ENCODE data around the gene SFXN5.

SFXN5 gene

GRCh38 chr2:73000808-73001570 is 70.5 kb downstream of the SFXN5 start:
- no peak for DNase-seq (ENCODE audit: extremely low spot score)
- POLR2A ChIA-PET: no interaction called here
- CTCF ChIA-PET: no interaction called here
- TF ChIP-seq FOXA1 (IDR thresholded peaks at IDR 0.05): no peak
- TF ChIP-seq FOXM1 (IDR thresholded peaks at IDR 0.05; ENCODE audit: borderline replicate concordance): no peak
- no peak for TF ChIP-seq ZNF384 (IDR thresholded peaks at IDR 0.05)
- TF ChIP-seq BHLHE40 (IDR thresholded peaks at IDR 0.05; ENCODE audit: borderline replicate concordance): no peak
- no peak for TF ChIP-seq LEF1 (IDR thresholded peaks at IDR 0.05; ENCODE audit: borderline replicate concordance)
- no peak for TF ChIP-seq CTBP1 (IDR thresholded peaks at IDR 0.05; ENCODE audit: borderline replicate concordance)
- no peak for TF ChIP-seq PKNOX1 (IDR thresholded peaks at IDR 0.05)
- no peak for TF ChIP-seq NFRKB (IDR thresholded peaks at IDR 0.05)
- TF ChIP-seq FOXK2 (IDR thresholded peaks at IDR 0.05): no peak
- no peak for TF ChIP-seq SP1 (IDR thresholded peaks at IDR 0.05)
- no peak for TF ChIP-seq HDGF (IDR thresholded peaks at IDR 0.05; ENCODE audit: borderline replicate concordance)
- TF ChIP-seq TARDBP (IDR thresholded peaks at IDR 0.05): no peak
- no peak for TF ChIP-seq L3MBTL2 (conservative IDR thresholded peaks at IDR 0.05)
- no peak for TF ChIP-seq ARNT (IDR thresholded peaks at IDR 0.05)

GRCh38 chr2:72999729-73000725 is 71.5 kb downstream of the SFXN5 start:
- no peak for TF ChIP-seq NFRKB (IDR thresholded peaks at IDR 0.05)
- TF ChIP-seq ZNF384 (IDR thresholded peaks at IDR 0.05): no peak
- TF ChIP-seq L3MBTL2 (conservative IDR thresholded peaks at IDR 0.05): no peak
- no peak for TF ChIP-seq FOXM1 (IDR thresholded peaks at IDR 0.05; ENCODE audit: borderline replicate concordance)
- ChIA-PET POLR2A (interaction anchor here (1.0 kb wide), 1 partner anchor 72 kb away, joined by 4 read pairs; the partner anchor contains the start of gene SFXN5), CTCF (interaction anchor here (0.6 kb wide), 1 partner anchor 30 kb away, joined by 3 read pairs; no protein-coding TSS in a partner anchor)
- DNase-seq (ENCODE audit: extremely low spot score): no peak

- POLR2A ChIA-PET: no interaction called here
- DNase-seq (ENCODE audit: extremely low spot score): no peak
- CTCF ChIA-PET: interaction anchor here (0.6 kb wide), 1 partner anchor 12 kb away, joined by 4 read pairs; no protein-coding TSS in a partner anchor
- TF ChIP-seq ZNF384 (IDR thresholded peaks at IDR 0.05) (no peak), SUZ12 (IDR thresholded peaks at IDR 0.05) (no peak), LEF1 (IDR thresholded peaks at IDR 0.05; ENCODE audit: borderline replicate concordance) (no peak), NFRKB (IDR thresholded peaks at IDR 0.05) (no peak), PKNOX1 (IDR thresholded peaks at IDR 0.05) (no peak), CTBP1 (IDR thresholded peaks at IDR 0.05; ENCODE audit: borderline replicate concordance) (no peak)
These were observed 72.8 kb downstream of the SFXN5 start for GRCh38 chr2:72998724-72999123.

- TF ChIP-seq NFRKB (IDR thresholded peaks at IDR 0.05): no peak
- TF ChIP-seq LEF1 (IDR thresholded peaks at IDR 0.05; ENCODE audit: borderline replicate concordance): no peak
- no peak for TF ChIP-seq ZNF384 (IDR thresholded peaks at IDR 0.05)
- ChIA-PET CTCF (no interaction called here), POLR2A (no interaction called here)
These were observed 73.3 kb downstream of the SFXN5 start for GRCh38 chr2:72998234-72998651.

GRCh38 chr2:72996117-72996502 is 75.4 kb downstream of the SFXN5 start:
- POLR2A ChIA-PET: no interaction called here
- TF ChIP-seq FOXM1 (IDR thresholded peaks at IDR 0.05; ENCODE audit: borderline replicate concordance) (no peak), L3MBTL2 (conservative IDR thresholded peaks at IDR 0.05) (no peak), FOXK2 (IDR thresholded peaks at IDR 0.05) (no peak)
- no peak for DNase-seq (ENCODE audit: extremely low spot score)
- CTCF ChIA-PET: no interaction called here

More at GRCh38 chr2:72998234-72998651, 73.3 kb downstream of the SFXN5 start:
- DNase-seq (ENCODE audit: extremely low spot score): no peak

- CTCF ChIA-PET: no interaction called here
- no peak for TF ChIP-seq SUZ12 (IDR thresholded peaks at IDR 0.05)
- TF ChIP-seq FOXM1 (IDR thresholded peaks at IDR 0.05; ENCODE audit: borderline replicate concordance): no peak
- TF ChIP-seq ARNT (IDR thresholded peaks at IDR 0.05): no peak
- no peak for TF ChIP-seq LEF1 (IDR thresholded peaks at IDR 0.05; ENCODE audit: borderline replicate concordance)
- TF ChIP-seq CTBP1 (IDR thresholded peaks at IDR 0.05; ENCODE audit: borderline replicate concordance): no peak
- TF ChIP-seq NFRKB (IDR thresholded peaks at IDR 0.05): no peak
- TF ChIP-seq TARDBP (IDR thresholded peaks at IDR 0.05): no peak
- no peak for TF ChIP-seq FOXA1 (IDR thresholded peaks at IDR 0.05)
- POLR2A ChIA-PET: no interaction called here
- no peak for DNase-seq (ENCODE audit: extremely low spot score)
These were observed 75.9 kb downstream of the SFXN5 start for GRCh38 chr2:72995430-72996116.

- ChIA-PET POLR2A (no interaction called here), CTCF (no interaction called here)
- TF ChIP-seq SUZ12 (IDR thresholded peaks at IDR 0.05) (no peak), SP1 (IDR thresholded peaks at IDR 0.05) (no peak), ZNF384 (IDR thresholded peaks at IDR 0.05) (no peak), HDGF (IDR thresholded peaks at IDR 0.05; ENCODE audit: borderline replicate concordance) (no peak), CTBP1 (IDR thresholded peaks at IDR 0.05; ENCODE audit: borderline replicate concordance) (no peak), ARNT (IDR thresholded peaks at IDR 0.05) (no peak)
- DNase-seq (ENCODE audit: extremely low spot score): no peak
These were observed 76.5 kb downstream of the SFXN5 start for GRCh38 chr2:72994991-72995380.
